ENCODE results near the gene DSE.

Gene DSE

GRCh38 chr6:116365743-116366142, 5.0 kb upstream of the DSE start:
- H3K4me3 Mint-ChIP-seq: no peak overlapping the region
- H3K36me3 Mint-ChIP-seq (ENCODE audit: low read depth): no peaks in the 10 kb centered on the region
- H3K4me1 Mint-ChIP-seq: peaks cover 9% of the 10 kb centered on the region
- TF ChIP-seq CTCF (IDR thresholded peaks at IDR 0.05; ENCODE audit: unreplicated experiment in 3 of 3): no peak
- no peak overlapping the region for H3K27ac Mint-ChIP-seq
- no peaks in the 10 kb centered on the region for H3K27me3 Mint-ChIP-seq (ENCODE audit: low read depth)
- H3K9me3 Mint-ChIP-seq: no peaks in the 10 kb centered on the region

GRCh38 chr6:116366740-116367275, 3.9 kb upstream of the DSE start:
- Mint-ChIP-seq H3K4me3 (no peak overlapping the region), H3K4me1 (peaks cover 9% of the 10 kb centered on the region), H3K36me3 (ENCODE audit: low read depth) (no peaks in the 10 kb centered on the region), H3K27ac (no peak overlapping the region), H3K27me3 (ENCODE audit: low read depth) (no peaks in the 10 kb centered on the region), H3K9me3 (no peaks in the 10 kb centered on the region)
- no peak for TF ChIP-seq CTCF (IDR thresholded peaks at IDR 0.05; ENCODE audit: unreplicated experiment in 3 of 3)

GRCh38 chr6:116369540-116369939, 1.2 kb upstream of the DSE start:
- H3K4me3 Mint-ChIP-seq: peak overlapping the region; percentile 93 to 98 (median 95)
- peak overlapping the region; percentile 97 to 99 (median 98) for H3K27ac Mint-ChIP-seq
- H3K4me1 Mint-ChIP-seq: peaks cover 9% of the 10 kb centered on the region
- no peaks in the 10 kb centered on the region for H3K9me3 Mint-ChIP-seq
- H3K36me3 Mint-ChIP-seq (ENCODE audit: low read depth): no peaks in the 10 kb centered on the region
- no peak for TF ChIP-seq CTCF (IDR thresholded peaks at IDR 0.05; ENCODE audit: unreplicated experiment in 3 of 3)
- no peaks in the 10 kb centered on the region for H3K27me3 Mint-ChIP-seq (ENCODE audit: low read depth)

DNA sequence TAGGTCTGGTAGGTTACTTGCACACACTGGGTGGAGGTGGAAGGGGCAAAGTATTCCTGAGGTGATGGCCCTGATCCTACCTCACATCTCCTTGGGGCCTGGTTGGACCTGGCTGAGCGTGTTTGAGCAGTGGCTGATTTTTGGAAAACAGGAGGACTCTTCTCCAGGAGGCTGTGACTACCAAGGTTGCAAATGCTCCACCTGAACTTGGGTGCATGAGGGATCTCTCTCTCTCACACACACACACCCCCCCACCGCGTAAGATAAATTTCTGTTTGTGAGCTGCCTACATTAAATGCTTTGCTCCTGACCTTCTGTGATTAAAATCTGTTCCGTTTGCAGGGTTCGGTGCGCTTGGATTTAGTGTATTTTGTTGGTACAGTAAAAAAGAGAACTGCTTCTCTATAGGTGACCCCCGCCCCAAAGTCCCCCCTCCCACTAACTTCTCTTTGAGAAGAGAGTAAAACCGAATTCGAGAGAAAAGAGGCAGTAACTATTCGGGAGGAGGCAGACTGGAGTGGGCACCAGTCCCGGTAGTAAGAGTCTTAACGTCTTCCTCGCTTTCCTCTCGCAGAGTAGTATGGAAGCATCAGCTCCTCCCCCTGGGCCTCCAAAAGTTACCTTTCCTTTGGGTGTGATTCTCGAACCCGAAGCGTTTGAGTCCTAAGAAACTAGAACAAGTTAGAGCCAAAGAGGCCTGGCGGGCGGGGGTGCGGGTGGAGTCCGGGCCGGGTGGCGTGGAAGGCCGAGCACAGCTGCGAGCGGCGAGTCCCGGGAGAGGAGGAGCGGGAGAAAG, 585 bp upstream of the DSE start:
- no peaks in the 10 kb centered on the region for H3K36me3 Mint-ChIP-seq (ENCODE audit: low read depth)
- no peak for TF ChIP-seq CTCF (IDR thresholded peaks at IDR 0.05; ENCODE audit: unreplicated experiment in 3 of 3)

DNA sequence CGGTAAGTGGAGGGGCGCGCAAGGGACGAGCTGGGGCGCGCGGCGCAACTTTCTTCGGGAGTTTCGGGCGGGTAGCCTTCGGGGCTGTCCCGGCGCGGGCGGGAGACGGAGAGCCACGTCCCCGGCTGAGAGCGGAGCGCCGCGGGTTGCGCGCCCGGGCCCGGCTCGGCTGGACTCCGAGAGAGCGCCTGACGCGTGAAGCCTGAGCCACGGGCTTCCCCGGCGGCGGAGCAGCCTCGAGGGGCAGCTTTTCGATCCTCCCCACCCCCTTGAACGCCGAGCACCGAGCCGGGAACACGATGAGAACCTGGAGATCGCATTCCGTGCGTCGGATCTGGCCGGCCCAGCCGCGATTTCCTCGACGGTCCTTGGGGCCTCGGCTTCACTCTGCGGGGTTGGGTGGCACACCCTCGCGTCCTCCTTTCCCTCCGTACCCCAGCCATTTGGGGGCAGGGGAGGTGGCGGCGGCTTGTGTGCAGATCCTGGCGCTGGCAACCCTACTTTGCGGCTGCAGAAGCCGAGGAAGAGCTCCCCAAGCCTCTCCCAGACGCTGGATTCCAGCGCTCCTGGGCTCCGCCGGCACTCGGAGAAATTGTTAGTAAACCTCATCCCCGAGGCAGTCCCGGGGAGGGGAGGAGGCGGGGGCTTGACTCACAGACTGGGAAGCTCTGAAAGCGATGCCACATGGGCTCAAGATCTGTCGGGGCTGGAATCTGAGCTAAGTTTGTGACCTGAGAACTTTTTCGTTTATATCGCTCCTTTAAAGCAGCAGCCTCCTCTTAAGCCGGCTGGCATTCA, 572 bp downstream of the DSE start:
- Mint-ChIP-seq H3K27me3 (ENCODE audit: low read depth) (no peaks in the 10 kb centered on the region), H3K9me3 (no peaks in the 10 kb centered on the region), H3K4me3 (peak overlapping the region; percentile 93 to 98 (median 95)), H3K36me3 (ENCODE audit: low read depth) (peaks cover 3% of the 10 kb centered on the region), H3K27ac (peak overlapping the region; percentile 86 to 99 (median 98)), H3K4me1 (peaks cover 9% of the 10 kb centered on the region)
- no peak for TF ChIP-seq CTCF (IDR thresholded peaks at IDR 0.05; ENCODE audit: unreplicated experiment in 3 of 3)

More for the DNA sequence above, 585 bp upstream of the DSE start:
- peaks cover 9% of the 10 kb centered on the region for H3K4me1 Mint-ChIP-seq
- no peaks in the 10 kb centered on the region for H3K27me3 Mint-ChIP-seq (ENCODE audit: low read depth)
- H3K4me3 Mint-ChIP-seq: peak overlapping the region; percentile 93 to 98 (median 95)
- H3K27ac Mint-ChIP-seq: peak overlapping the region; percentile 97 to 99 (median 98)
- no peaks in the 10 kb centered on the region for H3K9me3 Mint-ChIP-seq

Data from nephron (organoid).